Epithelial cell of alveolus of lung (primary cell): ENCODE data around the gene MVD. TPM values are rescaled to one million over a fixed set of nuclear protein-coding genes. Genes with fewer than 3 reads are reported as not detected.

Experiments used
- total RNA-seq: library from RNA; depleted of rRNA; stranded (reverse); fragments of >200 nt; gene quantifications from 2 replicates; pipeline ENCODE4 v1.2.1, GENCODE V29; 2015

The MVD gene, protein sequence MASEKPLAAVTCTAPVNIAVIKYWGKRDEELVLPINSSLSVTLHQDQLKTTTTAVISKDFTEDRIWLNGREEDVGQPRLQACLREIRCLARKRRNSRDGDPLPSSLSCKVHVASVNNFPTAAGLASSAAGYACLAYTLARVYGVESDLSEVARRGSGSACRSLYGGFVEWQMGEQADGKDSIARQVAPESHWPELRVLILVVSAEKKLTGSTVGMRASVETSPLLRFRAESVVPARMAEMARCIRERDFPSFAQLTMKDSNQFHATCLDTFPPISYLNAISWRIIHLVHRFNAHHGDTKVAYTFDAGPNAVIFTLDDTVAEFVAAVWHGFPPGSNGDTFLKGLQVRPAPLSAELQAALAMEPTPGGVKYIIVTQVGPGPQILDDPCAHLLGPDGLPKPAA
- 40.2 and 140 TPM in 2 replicates for total RNA-seq

DNA sequence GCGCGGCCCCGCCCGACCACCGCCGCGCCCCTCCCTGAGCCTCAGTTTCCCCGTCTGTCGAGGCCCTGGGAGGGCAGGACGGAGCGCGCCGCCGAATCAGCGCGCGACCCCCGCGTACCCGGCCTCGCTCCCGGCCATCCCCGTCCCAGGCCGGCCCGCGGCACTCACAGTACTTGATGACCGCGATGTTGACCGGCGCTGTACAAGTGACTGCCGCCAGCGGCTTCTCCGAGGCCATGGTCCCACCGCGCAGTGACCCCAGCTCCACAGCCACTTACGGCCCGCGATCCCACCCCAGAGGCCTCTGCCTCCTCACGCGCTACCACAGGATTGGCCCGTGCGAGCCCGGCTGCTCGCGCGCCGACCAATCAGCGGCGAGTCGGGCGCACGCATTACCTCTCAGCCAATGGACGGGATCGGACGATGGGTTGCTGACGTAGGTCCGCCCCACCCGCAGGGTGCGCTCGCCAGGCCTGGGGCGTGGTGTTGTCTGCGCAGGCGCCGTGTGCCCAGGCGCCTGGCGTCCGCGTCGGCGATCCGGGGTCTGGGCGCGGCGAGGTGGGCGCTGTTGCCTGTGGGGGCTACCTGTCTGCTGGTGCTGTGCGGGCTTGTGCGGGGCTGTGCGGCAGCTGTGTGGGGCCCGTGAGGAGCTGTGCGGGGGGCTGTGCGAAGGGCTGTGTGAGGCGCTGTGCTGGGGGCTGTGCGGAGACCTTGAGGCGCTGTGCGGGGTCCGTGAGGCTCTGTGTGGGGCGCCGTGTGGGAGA, at the start of gene MVD:
Gene MVD, minus strand, starts transcription at position 249 of the 764 bp plus-strand sequence. Its CDS starts 11 bp downstream, at position 238.

DNA sequence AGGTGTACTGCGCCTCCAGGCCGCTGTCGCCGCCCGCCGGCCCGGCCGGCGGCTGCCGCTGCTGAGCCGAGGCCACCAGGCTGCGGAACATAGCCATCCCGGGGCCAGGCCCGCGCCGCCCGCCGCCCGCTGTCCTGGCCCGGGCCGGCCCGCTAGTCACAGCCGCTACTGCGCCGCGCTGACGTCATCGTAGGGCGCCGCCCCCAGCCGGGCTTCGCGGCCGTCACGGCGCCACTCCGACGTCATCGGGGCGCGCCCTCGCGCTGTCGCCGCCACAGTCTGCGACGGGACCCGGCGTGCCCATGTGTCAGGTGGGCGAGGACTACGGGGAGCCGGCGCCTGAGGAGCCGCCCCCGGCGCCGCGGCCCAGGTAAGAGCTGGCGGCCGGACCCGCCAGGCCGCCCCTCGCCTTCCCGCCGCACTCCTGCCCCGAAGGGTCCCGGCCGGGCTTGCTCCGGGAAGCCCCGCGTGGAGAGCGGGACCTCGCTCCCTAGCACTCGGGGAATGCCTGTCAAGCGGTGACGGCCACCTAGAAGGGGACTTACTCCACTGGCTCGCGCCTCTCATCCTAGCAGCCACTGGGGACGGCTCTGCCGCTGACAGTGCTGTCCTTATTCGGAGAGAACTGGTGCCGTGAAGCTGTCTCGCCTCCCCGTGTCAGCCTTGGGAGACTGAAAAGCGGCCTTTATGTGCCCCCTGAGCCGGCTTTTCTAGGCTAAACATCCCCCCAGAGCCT, 43.5 kb upstream of the MVD start, which contains the start of the genes CTU2 and RNF166:
Gene CTU2, plus strand, starts transcription at position 275 of the 736 bp plus-strand sequence. Its CDS starts 28 bp downstream, at position 303.
Gene RNF166, minus strand, starts transcription at position 180 of the 736 bp plus-strand sequence. Its CDS starts 83 bp downstream, at position 97.

DNA sequence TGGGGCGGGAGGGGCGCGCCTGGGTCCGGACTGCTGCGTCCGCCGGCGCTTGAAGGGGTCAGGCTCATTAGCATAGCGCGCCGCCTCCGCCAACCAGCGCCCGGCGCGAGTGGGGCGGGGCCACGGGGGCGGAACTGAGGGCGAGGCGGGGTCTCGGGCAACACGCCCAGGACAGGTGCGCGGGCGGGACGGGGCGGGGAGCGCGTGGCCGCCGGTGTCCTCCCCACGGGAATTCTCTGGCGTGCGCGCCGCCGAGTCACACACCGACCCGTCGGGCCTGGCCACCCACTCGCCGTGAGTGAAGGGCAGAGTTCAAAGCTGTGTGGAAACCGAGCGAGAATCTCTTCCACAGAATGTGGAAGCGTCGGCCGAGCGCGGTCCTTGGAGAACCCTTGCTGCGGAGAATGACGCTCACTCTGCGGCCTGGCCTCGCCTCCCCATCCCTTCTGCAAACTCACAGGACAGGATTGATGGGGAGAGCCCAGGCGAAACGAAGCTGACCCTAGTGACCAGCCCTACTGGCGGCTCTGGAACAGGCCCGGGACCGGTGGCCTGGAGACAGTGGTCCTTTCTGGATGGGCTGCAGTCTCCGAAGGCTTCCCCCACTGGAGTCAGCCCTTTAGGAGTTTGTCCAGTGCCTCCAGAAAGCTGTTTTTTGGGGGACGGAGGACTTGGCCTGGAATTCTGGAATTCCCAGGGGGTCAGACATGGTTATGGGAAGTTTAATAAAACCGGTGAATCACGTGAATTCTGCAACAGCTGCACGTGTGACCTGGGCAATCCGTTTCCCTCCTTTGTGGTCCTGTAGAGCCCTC, 23.8 kb upstream of the MVD start, which contains the start of gene SNAI3:
Gene SNAI3, minus strand, starts transcription at position 69 of the 815 bp plus-strand sequence. CDS start 101 bp downstream, outside the sequence.

DNA sequence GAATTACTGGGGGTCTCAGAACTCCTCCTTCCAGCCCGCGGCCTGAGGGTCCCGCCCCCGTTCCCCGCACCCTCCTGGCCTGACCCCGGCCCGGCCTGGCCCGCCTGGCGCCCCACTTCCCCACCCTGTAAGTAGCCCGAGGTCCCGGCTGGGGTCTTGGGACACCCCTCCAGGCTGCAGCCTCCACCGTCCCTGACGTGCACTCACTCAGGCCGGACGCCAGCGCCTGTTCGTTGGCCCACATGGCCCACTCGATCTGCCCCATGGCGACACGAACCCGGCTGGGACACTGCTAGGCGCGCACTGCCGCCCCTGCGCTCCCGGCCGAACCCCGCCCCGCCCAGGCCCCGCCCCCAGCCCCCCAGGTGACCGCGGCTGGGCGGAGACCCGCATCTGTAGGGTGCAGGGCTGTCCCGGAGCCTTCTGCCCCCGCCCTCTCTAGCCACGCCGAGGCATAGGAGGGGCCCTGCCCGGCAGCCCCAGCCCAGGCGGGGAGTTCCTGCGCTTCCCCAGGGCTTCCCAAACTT, 12.1 kb downstream of the MVD start, which contains the start of gene CYBA:
Gene CYBA, minus strand, starts transcription at position 305 of the 527 bp plus-strand sequence. Its CDS starts 40 bp downstream, at position 265.

DNA sequence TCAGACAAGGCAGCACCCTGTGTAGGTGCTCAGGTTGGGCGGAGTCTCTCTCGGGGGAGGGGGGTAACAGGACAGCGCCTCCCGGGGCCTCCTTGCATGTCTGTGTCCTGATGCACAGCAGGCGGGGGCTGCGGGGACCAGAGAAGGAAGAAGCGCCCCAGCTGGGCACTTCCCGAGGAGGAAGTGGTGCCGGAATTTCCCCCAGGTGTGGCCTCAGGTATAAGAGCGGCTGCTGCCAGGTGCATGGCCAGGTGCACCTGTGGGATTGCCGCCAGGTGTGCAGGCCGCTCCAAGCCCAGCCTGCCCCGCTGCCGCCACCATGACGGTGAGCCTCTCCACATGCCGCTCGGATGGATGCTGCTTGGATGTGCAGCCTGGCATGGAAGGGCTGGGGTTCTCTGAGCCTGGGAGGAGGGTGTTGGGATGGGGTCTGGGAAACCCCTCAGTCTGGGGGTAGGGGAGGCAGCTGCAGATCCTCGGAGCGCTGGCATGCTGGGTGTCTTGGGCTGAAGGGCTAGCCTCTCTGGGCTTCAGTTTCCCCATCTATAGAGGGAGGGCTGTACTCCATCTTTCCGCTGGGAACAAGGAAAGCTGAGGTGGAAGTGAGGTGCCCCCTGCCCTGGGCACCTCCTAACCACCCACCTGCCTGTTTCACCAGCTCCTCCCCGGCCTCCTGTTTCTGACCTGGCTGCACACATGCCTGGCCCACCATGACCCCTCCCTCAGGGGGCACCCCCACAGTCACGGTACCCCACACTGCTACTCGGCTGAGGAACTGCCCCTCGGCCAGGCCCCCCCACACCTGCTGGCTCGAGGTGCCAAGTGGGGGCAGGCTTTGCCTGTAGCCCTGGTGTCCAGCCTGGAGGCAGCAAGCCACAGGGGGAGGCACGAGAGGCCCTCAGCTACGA, 24.3 kb downstream of the MVD start, which contains the start of gene IL17C:
Gene IL17C, plus strand, starts transcription at position 250 of the 908 bp plus-strand sequence. Its CDS starts 70 bp downstream, at position 320.

Other genes with a start within 250 kb of the MVD start
- gene ZFPM1, start 209.8 kb downstream of the MVD start, total RNA-seq = 1.0 and 3.8 TPM in 2 replicates
- 13.1 and 23.2 TPM in 2 replicates for gene ZC3H18, start 92.7 kb downstream of the MVD start, total RNA-seq
- 1.3 TPM in 1 of 2 replicates, not detected in the other for gene IL17C, start 24.5 kb downstream of the MVD start, total RNA-seq
- 229 and 600 TPM in 2 replicates for gene CYBA, start 12.0 kb downstream of the MVD start, total RNA-seq
- gene SNAI3, start 23.4 kb upstream of the MVD start, total RNA-seq = 0.26 TPM in 1 of 2 replicates, not detected in the other
- gene RNF166, start 43.3 kb upstream of the MVD start, total RNA-seq = 28.7 and 34.6 TPM in 2 replicates
- gene CTU2, start 43.4 kb upstream of the MVD start, total RNA-seq = 13.6 and 20.8 TPM in 2 replicates
- 63.6 and 160 TPM in 2 replicates for gene PIEZO1, start 122.1 kb upstream of the MVD start, total RNA-seq
- 35.5 and 36.7 TPM in 2 replicates for gene CDT1, start 140.7 kb upstream of the MVD start, total RNA-seq
- gene APRT, start 148.8 kb upstream of the MVD start, total RNA-seq = 111 and 212 TPM in 2 replicates
- gene GALNS, start 193.9 kb upstream of the MVD start, total RNA-seq = 19.0 and 40.9 TPM in 2 replicates
- 32.6 and 40.5 TPM in 2 replicates for gene TRAPPC2L, start 194.0 kb upstream of the MVD start, total RNA-seq
- gene PABPN1L, start 203.6 kb upstream of the MVD start, total RNA-seq = not detected in 2 replicates